HepG2 (cell line): ENCODE measurements around the gene LZTS2. TPM values are rescaled to one million over a fixed set of nuclear protein-coding genes. Genes with fewer than 3 reads are reported as not detected.

Source experiments
- FOXP1 ChIP-seq, 2 experiments: fragments of 450-650 bp in 1 of 2; IDR thresholded peaks; 2 replicates each; pipeline ENCODE4 v1.6.1; 2017 to 2018; ENCODE audit warnings: antibody characterized with exemption in 1 of 2
- HNRNPLL ChIP-seq: fragments of 200-400 bp; formaldehyde crosslinking; IDR thresholded peaks from 2 replicates; pipeline ENCODE4 v1.6.1; 2017; ENCODE audit warnings: mild to moderate bottlenecking, low read depth, low read length; ENCODE audit not compliant: poor library complexity, severe bottlenecking
- HOXA9 ChIP-seq: sonication (generic); formaldehyde crosslinking; IDR thresholded peaks from 2 replicates; pipeline ENCODE4 v1.8.1; 2022; ENCODE audit warnings: missing genetic modification reagents, mild to moderate bottlenecking, moderate library complexity, borderline replicate concordance
- MEIS2 ChIP-seq: sonication (generic); formaldehyde crosslinking; IDR thresholded peaks from 2 replicates; pipeline ENCODE4 v1.9.0; 2021; ENCODE audit warnings: mild to moderate bottlenecking, missing genetic modification reagents
- MXD1 ChIP-seq: sonication (generic); formaldehyde crosslinking; IDR thresholded peaks from 2 replicates; pipeline ENCODE4 v1.4.0; 2020; ENCODE audit warnings: mild to moderate bottlenecking, missing genetic modification reagents
- NR2F1 ChIP-seq, 2 experiments: fragments of 450-650 bp in 1 of 2; formaldehyde crosslinking in 1 of 2; IDR thresholded peaks; 2 replicates each; pipeline versions ENCODE4 v1.5.0 to v1.6.1; 2016 to 2020; ENCODE audit warnings: mild to moderate bottlenecking in 1 of 2, missing compliant biosample characterization in 1 of 2, missing genetic modification reagents in 1 of 2, moderate library complexity in 1 of 2
- POLR2AphosphoS5 ChIP-seq: IDR thresholded peaks from 2 replicates; pipeline ENCODE4 v1.6.1; 2012; ENCODE audit warnings: low read depth, low read length
- RBM22 ChIP-seq: fragments of 200-400 bp; formaldehyde crosslinking; optimal IDR thresholded peaks from 2 replicates; pipeline ENCODE3; 2017; ENCODE audit warnings: mild to moderate bottlenecking, low read length, moderate library complexity
- SP4 ChIP-seq: sonication (generic); formaldehyde crosslinking; IDR thresholded peaks from 2 replicates; pipeline ENCODE4 v1.8.1; 2023; ENCODE audit warnings: mild to moderate bottlenecking, missing genetic modification reagents
- SRF ChIP-seq: IDR thresholded peaks from 2 replicates; pipeline ENCODE4 v1.6.1; 2011; ENCODE audit warnings: mild to moderate bottlenecking, low read depth, low read length, moderate library complexity
- TMF1 ChIP-seq: sonication (generic); formaldehyde crosslinking; IDR thresholded peaks from 2 replicates; pipeline ENCODE4 v1.8.1; 2022; ENCODE audit warnings: low read depth, missing genetic modification reagents
- UBTF ChIP-seq: sonication (generic); formaldehyde crosslinking; IDR thresholded peaks from 2 replicates; pipeline ENCODE4 v1.4.0; 2020; ENCODE audit warnings: mild to moderate bottlenecking, missing genetic modification reagents
- ZFP36L1 ChIP-seq: sonication (generic); formaldehyde crosslinking; IDR thresholded peaks from 2 replicates; pipeline ENCODE4 v1.8.0; 2022; ENCODE audit warnings: mild to moderate bottlenecking, missing genetic modification reagents, moderate library complexity
- ZNF333 ChIP-seq: sonication (generic); formaldehyde crosslinking; IDR thresholded peaks from 2 replicates; pipeline ENCODE4 v1.4.0; 2020; ENCODE audit warnings: mild to moderate bottlenecking, missing genetic modification reagents, borderline replicate concordance
- ZNF510 ChIP-seq: sonication (generic); formaldehyde crosslinking; IDR thresholded peaks from 2 replicates; pipeline ENCODE4 v1.4.0; 2020; ENCODE audit warnings: low read depth, mild to moderate bottlenecking, missing genetic modification reagents
- ZNF773 ChIP-seq: sonication (generic); formaldehyde crosslinking; IDR thresholded peaks from 2 replicates; pipeline ENCODE4 v1.4.0; 2020; ENCODE audit warnings: missing genetic modification reagents, borderline replicate concordance
- polyA plus RNA-seq, 8 experiments: library from polyadenylated mRNA; depleted of rRNA in 3 of 8; stranded (reverse) in 7 of 8; unstranded in 1 of 8; fragments of >200 nt; fragmentation: Illumina TruSeq in 4 of 8; extraction: Trizol in 4 of 8; gene quantifications; 2 replicates each; pipeline versions ENCODE4 v1.2.1 to v1.2.3, GENCODE V29; 2011 to 2016; ENCODE audit warnings: low read depth in 4 of 8, missing spikeins in 1 of 8, mixed read lengths in 1 of 8; ENCODE audit not compliant: insufficient read depth in 1 of 8
- total RNA-seq, 5 experiments: library from RNA; depleted of rRNA; stranded (reverse); fragments of >200 nt; fragmentation: Illumina TruSeq; extraction: Trizol; gene quantifications; 2 replicates each; pipeline ENCODE4 v1.2.3, GENCODE V29; 2016; ENCODE audit warnings: low read depth in 1 of 5
- TF ChIP-seq, protein P1 (sequence below): sonication (generic); formaldehyde crosslinking; IDR thresholded peaks from 2 replicates; pipeline ENCODE4 v1.4.0; 2020; ENCODE audit warnings: missing genetic modification reagents, mild to moderate bottlenecking, borderline replicate concordance
- TF ChIP-seq, protein P2 (sequence below): sonication (generic); formaldehyde crosslinking; IDR thresholded peaks from 2 replicates; pipeline ENCODE4 v1.9.0; 2021; ENCODE audit warnings: missing genetic modification reagents, mild to moderate bottlenecking, borderline replicate concordance
- TF ChIP-seq, protein P3 (sequence below): sonication (generic); formaldehyde crosslinking; IDR thresholded peaks from 2 replicates; pipeline ENCODE4 v1.8.1; 2023; ENCODE audit warnings: mild to moderate bottlenecking, moderate library complexity, missing genetic modification reagents

The LZTS2 gene
- total and polyA plus RNA-seq, 2 of the 13 experiments (the other 11 are each of a cell fraction or from before 2014, with no cell fraction given): 43.6 to 65.6 TPM

DNA sequence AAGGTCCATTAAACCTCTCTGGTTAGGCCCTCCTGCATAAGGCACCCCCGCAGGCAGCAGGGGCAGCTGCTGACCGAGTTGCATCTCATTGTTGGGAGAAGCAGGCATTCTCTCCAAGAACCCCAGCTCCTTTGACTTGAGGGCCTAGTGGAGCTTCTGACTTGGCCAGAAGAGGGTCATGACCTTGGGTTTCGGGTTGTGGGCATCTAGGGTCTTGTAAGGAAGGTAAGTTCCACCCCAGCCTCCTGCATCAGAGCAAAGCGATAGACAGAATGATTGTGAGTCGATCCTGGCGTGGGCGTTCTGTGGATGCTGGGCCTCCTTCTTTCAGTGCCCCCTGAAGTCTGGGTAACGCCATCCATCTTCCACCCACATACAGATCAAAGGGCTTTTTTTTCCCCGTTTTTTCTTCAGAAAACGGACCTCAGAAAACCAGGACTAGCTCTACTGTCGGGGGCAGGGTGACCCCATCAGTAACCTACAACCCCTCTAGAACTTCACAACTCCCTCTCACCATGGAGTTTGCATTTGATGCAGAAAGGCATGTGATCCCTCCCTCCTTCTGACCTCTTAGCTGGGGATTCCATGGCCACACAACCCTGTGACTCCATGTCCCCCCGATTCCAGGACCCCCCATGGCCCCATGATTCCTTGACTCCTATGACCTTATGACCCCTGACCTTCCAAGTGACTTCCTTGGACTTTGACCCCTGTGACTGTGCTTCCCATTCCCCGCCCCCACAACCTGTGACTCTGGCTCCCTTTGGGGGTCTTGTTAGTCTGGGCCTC is 27.3 kb upstream of the LZTS2 start (continued):
- TF ChIP-seq NR2F1 (CRISPR knock-in tag; IDR thresholded peaks at IDR 0.05) (peak in 1 of 2 experiments; percentile 73; a peak in 1 of 4 replicates), POLR2AphosphoS5 (peak; percentile 30; the same call in 1 of the 2 replicates), RBM22 (no peak), ZNF510 (CRISPR knock-in tag) (0 out of 2 replicates have a peak, but pooled peaks have one; percentile 57), MEIS2 (CRISPR knock-in tag) (0 out of 2 replicates have a peak, but pooled peaks have one; percentile 34), FOXP1 (IDR thresholded peaks at IDR 0.05) (no peak), FOXP1 (CRISPR knock-in tag; IDR thresholded peaks at IDR 0.05) (no peak), TMF1 (no peak), SP4 (0 out of 2 replicates have a peak, but pooled peaks have one; percentile 24), MXD1 (CRISPR knock-in tag) (no peak), HOXA9 (CRISPR knock-in tag) (no peak), SRF (no peak), HNRNPLL (no peak), ZFP36L1 (CRISPR knock-in tag) (no peak), ZNF773 (CRISPR knock-in tag) (no peak), ZNF333 (0 out of 2 replicates have a peak, but pooled peaks have one; percentile 13), UBTF (CRISPR knock-in tag) (no peak)
- TF ChIP-seq, protein P1, sequence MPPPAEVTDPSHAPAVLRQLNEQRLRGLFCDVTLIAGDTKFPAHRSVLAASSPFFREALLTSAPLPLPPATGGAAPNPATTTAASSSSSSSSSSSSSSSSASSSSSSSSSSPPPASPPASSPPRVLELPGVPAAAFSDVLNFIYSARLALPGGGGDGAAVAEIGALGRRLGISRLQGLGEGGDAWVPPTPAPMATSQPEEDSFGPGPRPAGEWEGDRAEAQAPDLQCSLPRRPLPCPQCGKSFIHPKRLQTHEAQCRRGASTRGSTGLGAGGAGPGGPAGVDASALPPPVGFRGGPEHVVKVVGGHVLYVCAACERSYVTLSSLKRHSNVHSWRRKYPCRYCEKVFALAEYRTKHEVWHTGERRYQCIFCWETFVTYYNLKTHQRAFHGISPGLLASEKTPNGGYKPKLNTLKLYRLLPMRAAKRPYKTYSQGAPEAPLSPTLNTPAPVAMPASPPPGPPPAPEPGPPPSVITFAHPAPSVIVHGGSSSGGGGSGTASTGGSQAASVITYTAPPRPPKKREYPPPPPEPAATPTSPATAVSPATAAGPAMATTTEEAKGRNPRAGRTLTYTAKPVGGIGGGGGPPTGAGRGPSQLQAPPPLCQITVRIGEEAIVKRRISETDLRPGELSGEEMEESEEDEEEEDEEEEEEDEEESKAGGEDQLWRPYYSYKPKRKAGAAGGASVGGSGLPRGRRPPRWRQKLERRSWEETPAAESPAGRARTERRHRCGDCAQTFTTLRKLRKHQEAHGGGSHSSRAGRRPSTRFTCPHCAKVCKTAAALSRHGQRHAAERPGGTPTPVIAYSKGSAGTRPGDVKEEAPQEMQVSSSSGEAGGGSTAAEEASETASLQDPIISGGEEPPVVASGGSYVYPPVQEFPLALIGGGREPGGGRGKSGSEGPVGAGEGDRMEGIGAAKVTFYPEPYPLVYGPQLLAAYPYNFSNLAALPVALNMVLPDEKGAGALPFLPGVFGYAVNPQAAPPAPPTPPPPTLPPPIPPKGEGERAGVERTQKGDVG (CRISPR knock-in tag): 0 out of 2 replicates have a peak, but pooled peaks have one; percentile 4
- TF ChIP-seq, protein P2, sequence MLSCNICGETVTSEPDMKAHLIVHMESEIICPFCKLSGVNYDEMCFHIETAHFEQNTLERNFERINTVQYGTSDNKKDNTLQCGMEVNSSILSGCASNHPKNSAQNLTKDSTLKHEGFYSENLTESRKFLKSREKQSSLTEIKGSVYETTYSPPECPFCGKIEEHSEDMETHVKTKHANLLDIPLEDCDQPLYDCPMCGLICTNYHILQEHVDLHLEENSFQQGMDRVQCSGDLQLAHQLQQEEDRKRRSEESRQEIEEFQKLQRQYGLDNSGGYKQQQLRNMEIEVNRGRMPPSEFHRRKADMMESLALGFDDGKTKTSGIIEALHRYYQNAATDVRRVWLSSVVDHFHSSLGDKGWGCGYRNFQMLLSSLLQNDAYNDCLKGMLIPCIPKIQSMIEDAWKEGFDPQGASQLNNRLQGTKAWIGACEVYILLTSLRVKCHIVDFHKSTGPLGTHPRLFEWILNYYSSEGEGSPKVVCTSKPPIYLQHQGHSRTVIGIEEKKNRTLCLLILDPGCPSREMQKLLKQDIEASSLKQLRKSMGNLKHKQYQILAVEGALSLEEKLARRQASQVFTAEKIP (CRISPR knock-in tag): no peak
- TF ChIP-seq, protein P3, sequence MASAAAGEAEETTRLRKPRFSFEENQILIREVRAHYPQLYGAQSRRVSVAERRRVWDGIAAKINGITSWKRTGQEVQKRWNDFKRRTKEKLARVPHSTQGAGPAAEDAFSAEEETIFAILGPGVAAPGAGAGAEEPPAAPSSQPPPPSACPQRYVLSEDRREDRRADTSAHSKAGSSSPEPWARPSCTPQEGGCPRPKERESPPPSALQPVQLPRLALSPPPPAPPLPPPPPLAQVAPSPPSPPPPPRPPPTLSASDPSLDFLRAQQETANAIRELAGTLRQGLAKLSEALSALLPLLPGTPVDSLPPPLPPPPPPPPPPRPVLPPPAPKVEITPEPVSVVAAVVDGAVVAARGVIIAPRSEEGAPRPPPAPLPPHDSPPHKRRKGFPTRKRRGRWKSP (CRISPR knock-in tag): no peak
